ENCODE measurements around the gene PLPPR4.

PLPPR4 gene

DNA sequence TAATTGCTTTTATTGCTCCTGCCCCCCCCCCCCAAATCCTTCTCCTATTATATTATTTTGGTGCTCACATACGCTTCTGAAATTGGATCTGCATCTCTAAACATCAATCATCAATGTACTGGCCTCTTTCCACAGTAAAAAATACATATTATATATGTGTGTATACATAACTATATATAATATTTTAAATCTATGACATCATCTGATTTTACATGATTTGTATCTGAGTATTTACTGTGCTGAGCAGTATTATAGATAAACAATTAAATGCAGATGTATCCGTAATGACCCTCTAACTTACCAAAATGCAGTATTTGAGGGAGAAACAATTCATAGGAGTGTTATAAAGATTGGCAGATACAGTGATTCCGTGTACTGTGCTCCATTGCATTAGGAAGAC, 832 bp downstream of the PLPPR4 start:
- ChIA-PET CTCF (no interaction called here), POLR2A (no interaction called here)
- DNase-seq (ENCODE audit: extremely low spot score): no peak
- TF ChIP-seq CTBP1 (IDR thresholded peaks at IDR 0.05; ENCODE audit: borderline replicate concordance) (no peak), PKNOX1 (IDR thresholded peaks at IDR 0.05) (no peak), SUZ12 (IDR thresholded peaks at IDR 0.05) (no peak), TARDBP (IDR thresholded peaks at IDR 0.05) (no peak), ARNT (IDR thresholded peaks at IDR 0.05) (no peak), SP1 (IDR thresholded peaks at IDR 0.05) (no peak), FOXM1 (IDR thresholded peaks at IDR 0.05; ENCODE audit: borderline replicate concordance) (no peak)

DNA sequence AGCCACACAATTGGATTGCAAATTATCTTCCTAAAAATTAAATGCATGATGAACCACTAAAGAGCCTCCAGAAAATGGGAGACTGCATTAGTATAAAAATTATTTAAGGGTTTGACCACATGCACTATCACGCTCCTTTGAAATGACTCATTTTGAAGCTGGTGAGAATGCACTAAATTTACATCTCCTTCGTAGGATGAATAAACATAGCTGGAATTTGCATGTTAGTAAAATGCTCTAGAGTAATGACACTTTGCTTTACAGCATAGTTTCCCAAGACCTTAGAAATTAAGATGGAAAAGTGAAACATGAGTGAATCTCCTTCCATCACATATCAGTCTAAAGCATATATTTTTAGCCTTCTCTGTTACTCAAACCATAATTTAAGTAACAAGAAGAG, 2.4 kb downstream of the PLPPR4 start:
- DNase-seq (ENCODE audit: extremely low spot score): no peak
- TF ChIP-seq L3MBTL2 (conservative IDR thresholded peaks at IDR 0.05) (no peak), HDGF (IDR thresholded peaks at IDR 0.05; ENCODE audit: borderline replicate concordance) (no peak), TARDBP (IDR thresholded peaks at IDR 0.05) (no peak), ELF4 (IDR thresholded peaks at IDR 0.05) (no peak), LEF1 (IDR thresholded peaks at IDR 0.05; ENCODE audit: borderline replicate concordance) (no peak), ARNT (IDR thresholded peaks at IDR 0.05) (no peak), ZNF384 (IDR thresholded peaks at IDR 0.05) (no peak), FOXA1 (IDR thresholded peaks at IDR 0.05) (no peak)
- ChIA-PET CTCF (no interaction called here), POLR2A (no interaction called here)

DNA sequence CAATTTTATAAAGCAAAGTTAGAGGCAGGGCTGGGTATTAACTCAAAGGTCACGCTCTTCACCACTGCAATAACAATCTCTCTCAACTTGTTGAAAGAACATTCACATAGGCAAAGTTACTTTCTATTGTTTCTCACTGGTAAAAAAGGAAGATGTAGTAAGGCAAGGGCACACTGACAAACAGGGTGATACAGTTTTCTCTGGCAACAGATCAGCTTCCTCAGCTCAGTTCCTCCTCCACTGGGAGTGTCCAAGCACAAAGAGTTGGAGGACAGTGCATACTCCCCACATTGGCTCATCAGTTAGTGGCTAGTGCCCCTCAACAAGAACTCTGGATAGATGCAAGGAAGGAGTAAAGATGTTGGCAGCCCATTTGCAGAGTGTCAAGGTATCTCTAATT, 3.7 kb downstream of the PLPPR4 start:
- TF ChIP-seq NFRKB (IDR thresholded peaks at IDR 0.05) (no peak), ELF4 (IDR thresholded peaks at IDR 0.05) (no peak), PKNOX1 (IDR thresholded peaks at IDR 0.05) (no peak), ARNT (IDR thresholded peaks at IDR 0.05) (no peak), LEF1 (IDR thresholded peaks at IDR 0.05; ENCODE audit: borderline replicate concordance) (no peak), CTBP1 (IDR thresholded peaks at IDR 0.05; ENCODE audit: borderline replicate concordance) (no peak), FOXA1 (IDR thresholded peaks at IDR 0.05) (no peak), HDGF (IDR thresholded peaks at IDR 0.05; ENCODE audit: borderline replicate concordance) (no peak), FOXK2 (IDR thresholded peaks at IDR 0.05) (no peak), BHLHE40 (IDR thresholded peaks at IDR 0.05; ENCODE audit: borderline replicate concordance) (no peak), L3MBTL2 (conservative IDR thresholded peaks at IDR 0.05) (no peak), SP1 (IDR thresholded peaks at IDR 0.05) (no peak)
- no peak for DNase-seq (ENCODE audit: extremely low spot score)
- ChIA-PET POLR2A (no interaction called here), CTCF (interaction anchor here (0.6 kb wide), 1 partner anchor 418 kb away, joined by 3 read pairs; no protein-coding TSS in a partner anchor)

- CTCF ChIA-PET: no interaction called here
- TF ChIP-seq ELF4 (IDR thresholded peaks at IDR 0.05) (no peak), L3MBTL2 (conservative IDR thresholded peaks at IDR 0.05) (no peak), CTBP1 (IDR thresholded peaks at IDR 0.05; ENCODE audit: borderline replicate concordance) (no peak), BHLHE40 (IDR thresholded peaks at IDR 0.05; ENCODE audit: borderline replicate concordance) (no peak), FOXA1 (IDR thresholded peaks at IDR 0.05) (no peak), FOXM1 (IDR thresholded peaks at IDR 0.05; ENCODE audit: borderline replicate concordance) (no peak), ARNT (IDR thresholded peaks at IDR 0.05) (no peak), SP1 (IDR thresholded peaks at IDR 0.05) (no peak), TARDBP (IDR thresholded peaks at IDR 0.05) (no peak), PKNOX1 (IDR thresholded peaks at IDR 0.05) (no peak), FOXK2 (IDR thresholded peaks at IDR 0.05) (no peak), ZNF384 (IDR thresholded peaks at IDR 0.05) (no peak), HDGF (IDR thresholded peaks at IDR 0.05; ENCODE audit: borderline replicate concordance) (no peak)
- POLR2A ChIA-PET: no interaction called here
- no peak for DNase-seq (ENCODE audit: extremely low spot score)
Measured at GRCh38 chr1:99269321-99269720, 5.0 kb downstream of the PLPPR4 start.

GRCh38 chr1:99270646-99271045, 6.4 kb downstream of the PLPPR4 start:
- no peak for DNase-seq (ENCODE audit: extremely low spot score)
- TF ChIP-seq SP1 (IDR thresholded peaks at IDR 0.05) (no peak), L3MBTL2 (conservative IDR thresholded peaks at IDR 0.05) (no peak), ELF4 (IDR thresholded peaks at IDR 0.05) (no peak), PKNOX1 (IDR thresholded peaks at IDR 0.05) (no peak), FOXM1 (IDR thresholded peaks at IDR 0.05; ENCODE audit: borderline replicate concordance) (no peak), BHLHE40 (IDR thresholded peaks at IDR 0.05; ENCODE audit: borderline replicate concordance) (no peak), SUZ12 (IDR thresholded peaks at IDR 0.05) (no peak), HDGF (IDR thresholded peaks at IDR 0.05; ENCODE audit: borderline replicate concordance) (no peak)
- ChIA-PET POLR2A (no interaction called here), CTCF (no interaction called here)

DNA sequence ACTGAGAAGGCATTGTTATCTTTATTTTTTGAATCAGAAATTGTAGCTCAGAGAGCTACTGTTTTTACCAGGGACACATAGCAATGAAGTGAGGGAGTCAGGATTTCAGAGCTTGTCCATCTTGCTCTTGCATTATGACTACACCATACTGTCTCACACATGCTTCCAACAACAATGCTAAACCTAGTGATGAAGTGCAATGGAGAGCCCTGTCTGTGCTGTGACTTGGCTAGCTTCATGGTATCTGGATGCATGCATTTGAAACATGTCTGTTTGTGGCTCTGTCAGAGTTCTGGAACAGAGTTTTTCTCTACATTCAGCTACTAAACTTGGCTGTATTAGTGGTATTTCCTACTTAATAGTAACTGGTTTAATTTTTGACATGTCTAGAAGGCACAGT, 7.0 kb downstream of the PLPPR4 start:
- POLR2A ChIA-PET: no interaction called here
- CTCF ChIA-PET: no interaction called here

More for the DNA sequence above, 7.0 kb downstream of the PLPPR4 start:
- TF ChIP-seq NFRKB (IDR thresholded peaks at IDR 0.05) (no peak), HDGF (IDR thresholded peaks at IDR 0.05; ENCODE audit: borderline replicate concordance) (no peak), L3MBTL2 (conservative IDR thresholded peaks at IDR 0.05) (no peak), FOXK2 (IDR thresholded peaks at IDR 0.05) (no peak), ELF4 (IDR thresholded peaks at IDR 0.05) (no peak), BHLHE40 (IDR thresholded peaks at IDR 0.05; ENCODE audit: borderline replicate concordance) (no peak), CTBP1 (IDR thresholded peaks at IDR 0.05; ENCODE audit: borderline replicate concordance) (no peak), FOXA1 (IDR thresholded peaks at IDR 0.05) (no peak), SUZ12 (IDR thresholded peaks at IDR 0.05) (no peak), SP1 (IDR thresholded peaks at IDR 0.05) (no peak), TARDBP (IDR thresholded peaks at IDR 0.05) (no peak), FOXM1 (IDR thresholded peaks at IDR 0.05; ENCODE audit: borderline replicate concordance) (no peak), PKNOX1 (IDR thresholded peaks at IDR 0.05) (no peak), ZNF384 (IDR thresholded peaks at IDR 0.05) (no peak)
- no peak for DNase-seq (ENCODE audit: extremely low spot score)

Data from HEK293T (cell line).